Heart left ventricle (tissue), 16 donors: ENCODE results near the gene CWC27. TPM values are rescaled to one million over a fixed set of nuclear protein-coding genes. Genes with fewer than 3 reads are reported as not detected.

ENCODE experiments used
- ATAC-seq, 4 donors: fragments of 200-7000 bp; cut with Tn5 transposase; one replicate each; pipeline ENCODE4 v1.9.1; 2020 to 2022; ENCODE audit warnings: moderate library complexity in 4 of 4, mild to moderate bottlenecking in 3 of 4, moderate number of reproducible peaks in 1 of 4
- DNase-seq, 5 donors: peaks; one replicate each; pipeline ENCODE4 v3.0.0-alpha.2; 2020
- H3K27ac ChIP-seq, 12 donors: fragments of 200-600 bp; sonication (generic) in 4 of 12; one replicate each; pipeline versions ENCODE4 v1.5.0 to v1.8.0; 2016 to 2022; ENCODE audit warnings: mild to moderate bottlenecking in 2 of 12
- H3K27me3 ChIP-seq, 9 donors: fragments of 200-600 bp; sonication (generic) in 2 of 9; one replicate each; pipeline versions ENCODE4 v1.5.1 to v1.8.0; 2016 to 2022; ENCODE audit warnings: mild to moderate bottlenecking in 3 of 9
- H3K36me3 ChIP-seq, 9 donors: fragments of 200-600 bp; sonication (generic) in 2 of 9; one replicate each; pipeline versions ENCODE4 v1.5.0 to v1.8.0; 2018 to 2022; ENCODE audit warnings: mild to moderate bottlenecking in 2 of 9
- H3K4me1 ChIP-seq, 12 donors: fragments of 200-600 bp; sonication (generic) in 4 of 12; one replicate each; pipeline versions ENCODE4 v1.5.0 to v1.8.0; 2016 to 2022; ENCODE audit warnings: mild to moderate bottlenecking in 3 of 12
- H3K4me3 ChIP-seq, 12 donors: fragments of 200-600 bp; sonication (generic) in 4 of 12; one replicate each; pipeline versions ENCODE4 v1.5.0 to v1.8.0; 2017 to 2022; ENCODE audit warnings: mild to moderate bottlenecking in 9 of 12, moderate library complexity in 4 of 12
- H3K9me3 ChIP-seq, 12 donors: fragments of 200-600 bp; sonication (generic) in 4 of 12; one replicate each; pipeline versions ENCODE4 v1.5.0 to v1.8.0; 2016 to 2022; ENCODE audit warnings: mild to moderate bottlenecking in 1 of 12
- POLR2A ChIP-seq, 2 donors: fragments of 450-650 bp; IDR thresholded peaks; one replicate each; pipeline ENCODE4 v1.6.1; 2017; ENCODE audit warnings: antibody characterized with exemption in 2 of 2, mild to moderate bottlenecking in 2 of 2, moderate library complexity in 2 of 2
- WGBS, 4 donors: extraction: QIAGEN DNeasy Blood & Tissue Kit in 2 of 4; methylation state at CpG; one replicate each; pipeline versions ENCODE4 v1.1.5 to v1.1.7; 2013 to 2018; 5-methylcytosine and 5-hydroxymethylcytosine counted together
- intact Hi-C, 10 donors: fragments of 100-400 bp; cut with DNase I; formaldehyde crosslinking; loops; one replicate each; pipeline versions ENCODE4 v1.11.1 to v1.14.2; 2022
- polyA plus RNA-seq, 2 donors: library from polyadenylated mRNA; stranded (reverse); fragments of 200-250 nt; gene quantifications; one replicate each; pipeline ENCODE4 v1.2.3, GENCODE V29; 2013
- total RNA-seq, 9 donors: library from RNA; depleted of rRNA in 2 of 9; stranded (reverse); fragments of >200 nt in 2 of 9; fragmentation: NEBNext Ultra II Directional in 3 of 9; extraction: Animal tissue kit (Norgen Biotek cat#: 25700) in 3 of 9; gene quantifications; one replicate each; pipeline versions ENCODE4 v1.1.0 to v1.2.4, GENCODE V29; 2016 to 2023
- TF ChIP-seq, protein P1 (sequence below), 12 donors: fragments of 200-600 bp; sonication (generic) in 4 of 12; IDR thresholded peaks; one replicate each; pipeline versions ENCODE4 v1.5.0 to v1.8.0; 2018 to 2022; ENCODE audit warnings: antibody characterized with exemption in 12 of 12, mild to moderate bottlenecking in 5 of 12
- donor health status: ischemic (EF 13 %, LVEDD 7.1; RV severe dilation, severe dysfunction).
- donor health status: healthy with polysubstance abuse.
- donor health status: DM: no; HTN: yes; CAD: no.
- donor health status: DM: no; HTN: no; CAD: no.
- donor health status: ischemic (EF 25% LVEDD 6.9; RV normal size, moderate dysfunction).
- donor health status: ischemic (EF 25% LVEDD 5.7; RV mildly dilated, moderate dysfunction).
- donor health status: healthy.
- donor health status: DM: yes; HTN: yes; CAD: no.
- donor health status: ischemic (EF 35%, LVEDD 5.7; RV mildly dilated, moderate dysfunction).
- donor health status: nonischemic (EF 11% LVEDD 7.7; RV severe dilation, severe dysfunction).
- donor health status: DM: yes; HTN: yes; CAD: no.
- donor health status: PGD.
- donor health status: ischemic (EF 29% LVEDD 5.4; RV normal size, mild dysfunction).
- donor health status: nonischemic (EF 23%, LVEDD 6.1; RV moderate dilation, normal function).

The CWC27 gene
- total and polyA plus RNA-seq, 11 donors = 10.7 to 33.3 (median 23.5) TPM

DNA sequence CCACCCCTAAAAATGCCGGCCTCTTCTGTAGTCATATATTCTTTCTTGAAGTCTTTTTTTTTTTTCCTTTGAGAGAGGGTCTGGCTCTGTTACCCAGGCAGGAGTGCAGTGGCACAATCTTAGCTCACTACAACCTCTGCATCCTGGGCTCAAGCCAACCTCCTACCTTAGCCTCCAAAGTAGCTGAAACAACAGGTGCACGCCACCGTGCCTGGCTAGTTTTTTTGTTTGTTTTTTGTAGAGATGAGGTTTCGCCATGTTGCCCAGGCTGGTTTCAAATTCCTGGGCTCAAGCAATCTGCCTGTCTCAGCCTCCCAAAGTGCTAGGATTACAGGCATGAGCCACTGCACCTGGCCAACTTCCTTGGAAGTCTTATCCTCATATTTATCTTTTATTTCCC lies 19.3 kb upstream of the CWC27 start:
- intact Hi-C loops = no loop called here
- H3K27ac ChIP-seq = no peak overlapping the region
- no peaks in the 10 kb centered on the region for H3K4me1 ChIP-seq
- no peak overlapping the region for H3K4me3 ChIP-seq
- WGBS, 4 donors = 85 to 98% (median 96%) methylated on average over 4 of the region's 4 CpGs
- TF ChIP-seq, protein P1, sequence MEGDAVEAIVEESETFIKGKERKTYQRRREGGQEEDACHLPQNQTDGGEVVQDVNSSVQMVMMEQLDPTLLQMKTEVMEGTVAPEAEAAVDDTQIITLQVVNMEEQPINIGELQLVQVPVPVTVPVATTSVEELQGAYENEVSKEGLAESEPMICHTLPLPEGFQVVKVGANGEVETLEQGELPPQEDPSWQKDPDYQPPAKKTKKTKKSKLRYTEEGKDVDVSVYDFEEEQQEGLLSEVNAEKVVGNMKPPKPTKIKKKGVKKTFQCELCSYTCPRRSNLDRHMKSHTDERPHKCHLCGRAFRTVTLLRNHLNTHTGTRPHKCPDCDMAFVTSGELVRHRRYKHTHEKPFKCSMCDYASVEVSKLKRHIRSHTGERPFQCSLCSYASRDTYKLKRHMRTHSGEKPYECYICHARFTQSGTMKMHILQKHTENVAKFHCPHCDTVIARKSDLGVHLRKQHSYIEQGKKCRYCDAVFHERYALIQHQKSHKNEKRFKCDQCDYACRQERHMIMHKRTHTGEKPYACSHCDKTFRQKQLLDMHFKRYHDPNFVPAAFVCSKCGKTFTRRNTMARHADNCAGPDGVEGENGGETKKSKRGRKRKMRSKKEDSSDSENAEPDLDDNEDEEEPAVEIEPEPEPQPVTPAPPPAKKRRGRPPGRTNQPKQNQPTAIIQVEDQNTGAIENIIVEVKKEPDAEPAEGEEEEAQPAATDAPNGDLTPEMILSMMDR (IDR thresholded peaks at IDR 0.05) = no peak
- TF ChIP-seq POLR2A (IDR thresholded peaks at IDR 0.05) = no peak
- no peak for DNase-seq
- no peaks in the 10 kb centered on the region for H3K27me3 ChIP-seq
- ATAC-seq = no peak
- H3K9me3 ChIP-seq = no peaks in the 10 kb centered on the region
- peaks cover 0 to 28% (median 14%) of the 10 kb centered on the region in 9 donors for H3K36me3 ChIP-seq

DNA sequence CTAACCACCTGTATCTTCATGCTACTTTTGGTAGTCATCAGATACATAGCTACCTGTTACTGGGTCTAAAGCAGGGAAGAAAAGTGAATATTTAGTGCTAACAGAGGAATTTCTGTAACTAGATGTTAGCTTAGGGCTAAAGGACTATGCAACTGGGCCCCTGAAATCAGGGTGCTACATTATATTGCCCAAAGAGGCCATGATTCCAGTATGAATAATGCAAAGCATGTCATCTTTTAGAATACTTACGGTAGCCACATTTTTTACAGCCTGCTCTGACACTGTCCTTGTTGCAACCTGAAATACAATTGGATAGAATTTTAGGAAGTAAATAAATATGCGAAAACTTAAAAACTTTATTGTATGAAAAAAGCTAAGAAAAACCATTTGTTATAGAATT lies 14.7 kb upstream of the CWC27 start:
- Histone ChIP-seq H3K27ac (no peak overlapping the region), H3K4me3 (no peak overlapping the region), H3K36me3 (peaks cover 0 to 28% (median 16%) of the 10 kb centered on the region in 9 donors), H3K27me3 (no peaks in the 10 kb centered on the region), H3K9me3 (no peaks in the 10 kb centered on the region), H3K4me1 (peaks cover 0 to 5% (median under 1%) of the 10 kb centered on the region in 12 donors)
- DNase-seq (no peak), ATAC-seq (no peak)
- intact Hi-C loops = no loop called here
- no peak for TF ChIP-seq POLR2A (IDR thresholded peaks at IDR 0.05)
- TF ChIP-seq, protein P1 (IDR thresholded peaks at IDR 0.05) = no peak
- WGBS, 4 donors = 96 to 99% (median 98%) methylated on average over 2 of the region's 2 CpGs

DNA sequence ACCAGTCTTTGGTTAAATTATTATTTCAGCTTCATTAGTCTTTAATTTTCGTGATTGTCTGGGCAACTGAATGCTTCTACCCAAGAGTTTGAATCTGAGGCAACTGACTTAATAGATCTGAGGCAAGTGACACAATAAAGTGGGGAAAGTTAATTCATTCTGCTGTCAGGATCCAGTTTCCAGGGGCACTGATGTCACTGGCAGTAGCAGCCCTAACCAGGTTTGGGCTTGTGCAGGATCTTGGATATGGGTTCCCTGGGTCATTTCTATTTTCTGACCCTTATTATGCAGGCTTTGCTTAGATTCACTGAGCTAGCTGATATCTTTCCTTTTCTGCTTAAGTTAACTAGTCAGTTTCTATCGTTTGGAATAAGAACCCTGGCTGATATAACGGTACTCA lies 9.8 kb upstream of the CWC27 start:
- TF ChIP-seq, protein P1 (IDR thresholded peaks at IDR 0.05) = no peak
- TF ChIP-seq POLR2A (IDR thresholded peaks at IDR 0.05) = no peak
- H3K4me3 ChIP-seq = no peak overlapping the region
- ATAC-seq = no peak
- no peak for DNase-seq
- H3K27ac ChIP-seq = no peak overlapping the region
- intact Hi-C loops = no loop called here
- H3K27me3 ChIP-seq = no peaks in the 10 kb centered on the region
- peaks cover 0 to 24% (median 13%) of the 10 kb centered on the region in 9 donors for H3K36me3 ChIP-seq
- peaks cover 0 to 24% (median 12%) of the 10 kb centered on the region in 12 donors for H3K4me1 ChIP-seq
- H3K9me3 ChIP-seq = no peaks in the 10 kb centered on the region
- WGBS, 4 donors = 79 to 89% (median 82%) methylated on average over 3 of the region's 3 CpGs

DNA sequence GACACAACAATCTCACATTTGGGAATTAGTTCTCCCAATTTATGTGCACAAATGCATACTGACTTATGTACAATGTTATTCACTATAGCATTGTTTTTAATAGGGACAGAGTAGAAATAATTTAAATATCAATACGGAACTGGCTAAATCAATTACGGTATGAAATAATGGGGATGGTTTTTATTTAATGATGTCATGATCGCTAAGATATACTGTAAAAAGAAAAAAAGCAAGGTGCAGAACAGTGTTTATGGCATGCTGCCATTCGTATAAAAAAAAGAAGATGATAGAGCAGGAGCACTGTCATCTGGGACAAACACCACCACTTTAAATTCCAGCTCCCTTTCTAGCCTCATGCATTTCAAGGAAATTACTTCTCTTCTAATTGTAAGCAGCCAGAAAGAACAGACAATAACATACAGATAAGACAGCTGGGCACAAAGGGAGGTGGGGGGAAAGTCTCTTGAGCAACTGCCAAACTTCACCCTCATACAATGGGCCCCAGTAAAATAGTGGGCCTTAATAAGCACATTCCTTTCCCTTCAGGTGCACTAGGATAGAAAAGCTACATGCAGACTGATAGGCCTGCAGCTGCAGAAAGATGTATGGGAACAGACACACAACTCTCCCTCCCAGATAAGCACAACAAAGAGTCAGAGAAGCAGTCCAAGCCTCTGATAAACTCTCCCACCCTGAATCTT lies 8.6 kb upstream of the CWC27 start:
- WGBS, 4 donors = 62 to 73% (median 70%) methylated on average over 4 of the region's 4 CpGs
- Histone ChIP-seq H3K27ac (no peak overlapping the region), H3K36me3 (peaks cover 0 to 30% (median 10%) of the 10 kb centered on the region in 9 donors), H3K4me3 (no peak overlapping the region), H3K9me3 (no peaks in the 10 kb centered on the region), H3K27me3 (no peaks in the 10 kb centered on the region), H3K4me1 (peaks cover 0 to 30% (median 13%) of the 10 kb centered on the region in 12 donors)
- ATAC-seq (no peak), DNase-seq (no peak)
- intact Hi-C loops = no loop called here
- TF ChIP-seq POLR2A (IDR thresholded peaks at IDR 0.05) = no peak
- TF ChIP-seq, protein P1 (IDR thresholded peaks at IDR 0.05) = no peak
